ENCODE measurements around the gene SH2D2A. TPM values are rescaled to one million over a fixed set of nuclear protein-coding genes. Genes with fewer than 3 reads are reported as not detected.

Gene SH2D2A
- total and polyA plus RNA-seq, 9 of the 15 experiments (the other 6 are each of a cell fraction or from before 2014, with no cell fraction given): 0.89 to 33.6 (median 6.9) TPM

DNA sequence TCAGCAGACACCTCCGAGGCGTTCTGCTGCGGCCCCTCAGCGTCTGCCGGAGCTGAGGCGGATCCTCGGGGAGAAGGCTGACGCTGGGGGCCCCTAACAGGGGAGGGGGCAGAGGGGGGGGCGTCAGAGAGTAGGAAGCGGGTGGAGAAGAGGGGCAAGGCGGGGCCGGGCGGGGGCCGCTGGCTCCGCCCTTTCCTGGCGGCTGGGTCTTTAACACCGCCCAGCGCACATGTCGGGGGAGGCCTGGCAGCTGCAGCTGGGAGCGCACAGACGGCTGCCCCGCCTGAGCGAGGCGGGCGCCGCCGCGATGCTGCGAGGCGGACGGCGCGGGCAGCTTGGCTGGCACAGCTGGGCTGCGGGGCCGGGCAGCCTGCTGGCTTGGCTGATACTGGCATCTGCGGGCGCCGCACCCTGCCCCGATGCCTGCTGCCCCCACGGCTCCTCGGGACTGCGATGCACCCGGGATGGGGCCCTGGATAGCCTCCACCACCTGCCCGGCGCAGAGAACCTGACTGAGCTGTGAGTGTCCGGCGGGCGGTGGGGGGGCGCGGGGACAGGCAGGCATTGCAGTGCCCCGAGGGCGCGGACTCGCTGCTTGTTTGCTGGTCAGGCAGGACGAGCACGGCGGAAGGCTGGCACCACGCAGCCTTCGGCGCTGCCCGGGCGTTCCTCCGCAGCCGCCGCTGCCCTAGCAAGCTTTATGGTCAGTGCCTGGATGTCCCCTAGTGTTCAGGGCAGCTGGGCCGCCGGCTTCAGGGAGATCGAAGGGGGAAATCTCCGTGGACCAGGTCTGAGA lies 44.2 kb upstream of the SH2D2A start, which contains the start of gene NTRK1 (continued):
- peak; percentile 80 for TF ChIP-seq MAX (CRISPR knock-in tag; IDR thresholded peaks at IDR 0.05)
- no peak for TF ChIP-seq FUS (optimal IDR thresholded peaks at IDR 0.05; ENCODE audit: low read depth, low read length)
- TF ChIP-seq ARNT (IDR thresholded peaks at IDR 0.05): no peak
- no peak for TF ChIP-seq ETV1 (tag; conservative IDR thresholded peaks at IDR 0.05; ENCODE audit: low read depth)
- TF ChIP-seq NBN (IDR thresholded peaks at IDR 0.05; ENCODE audit: low read depth): no peak
- no peak for TF ChIP-seq DIDO1 (tag; IDR thresholded peaks at IDR 0.05; ENCODE audit: low read depth)
- no peak for TF ChIP-seq CEBPB (tag; IDR thresholded peaks at IDR 0.05)
- TF ChIP-seq MAFF (IDR thresholded peaks at IDR 0.05; ENCODE audit: low read length): no peak
- TF ChIP-seq RCOR1 (IDR thresholded peaks at IDR 0.05; ENCODE audit: borderline replicate concordance in 1 of 2, low read depth in 2 of 2, low read length in 2 of 2): no peak
- TF ChIP-seq PYGO2 (tag; IDR thresholded peaks at IDR 0.05): no peak
- TF ChIP-seq CTBP1 (IDR thresholded peaks at IDR 0.05; ENCODE audit: borderline replicate concordance): no peak
- no peak for TF ChIP-seq NCOA1 (IDR thresholded peaks at IDR 0.05; ENCODE audit: low read depth)
- no peak for TF ChIP-seq THAP7 (CRISPR knock-in tag; IDR thresholded peaks at IDR 0.05)
- TF ChIP-seq NR2C1 (IDR thresholded peaks at IDR 0.05): no peak
- TF ChIP-seq NR2C1 (tag; IDR thresholded peaks at IDR 0.05): no peak
- TF ChIP-seq ETS1 (conservative IDR thresholded peaks at IDR 0.05; ENCODE audit: control insufficient read depth, low read depth, low read length): no peak; the same call in 1 of the 2 replicates
- no peak for TF ChIP-seq ZNF830 (CRISPR knock-in tag; IDR thresholded peaks at IDR 0.05)
- no peak for TF ChIP-seq NELFE (IDR thresholded peaks at IDR 0.05; ENCODE audit: insufficient read depth, insufficient read length)
- peak; percentile 23 for TF ChIP-seq HNRNPK (IDR thresholded peaks at IDR 0.05; ENCODE audit: low read depth, low read length, poor library complexity, severe bottlenecking)
- TF ChIP-seq POLR3G (IDR thresholded peaks at IDR 0.05; ENCODE audit: extremely low read depth, insufficient read length, insufficient replicate concordance): no peak
- no peak for TF ChIP-seq MYNN (IDR thresholded peaks at IDR 0.05)
- no peak for TF ChIP-seq MYNN (CRISPR knock-in tag; IDR thresholded peaks at IDR 0.05)
- TF ChIP-seq HDAC6 (IDR thresholded peaks at IDR 0.05; ENCODE audit: low read depth, low read length): no peak
- TF ChIP-seq HMGN3 (IDR thresholded peaks at IDR 0.05; ENCODE audit: borderline replicate concordance, extremely low read depth, insufficient read length, low read depth, low read length): peak; percentile 20
- TF ChIP-seq NR2F6 (CRISPR knock-in tag; IDR thresholded peaks at IDR 0.05): no peak
- TF ChIP-seq SMAD4 (CRISPR knock-in tag; conservative IDR thresholded peaks at IDR 0.05): no peak
- TF ChIP-seq SMAD2 (IDR thresholded peaks at IDR 0.05; ENCODE audit: low read depth, low read length): no peak
- TF ChIP-seq CHD1 (IDR thresholded peaks at IDR 0.05; ENCODE audit: low read length): peak; percentile 9
- no peak for TF ChIP-seq OTX1 (CRISPR knock-in tag; IDR thresholded peaks at IDR 0.05)

All from K562 (cell line).